Kidney glomerular epithelial cell (primary cell): ENCODE results near the gene CHN2.
A peak's percentile ranks its signal among the peaks of the same experiment; 100 is the strongest.

Experiments
- DNase-seq: peaks from one replicate; lab custom pipeline; 2025; lab: John Stamatoyannopoulos, UW

CHN2 gene

GRCh38 chr7:29228289-29229011 is 33.9 kb downstream of the CHN2 start:
- DNase-seq = no peak

GRCh38 chr7:29229066-29229465 is 34.5 kb downstream of the CHN2 start:
- DNase-seq = no peak

- no peak for DNase-seq
These were observed 35.4 kb downstream of the CHN2 start for GRCh38 chr7:29229946-29230345.

- DNase-seq = no peak
These were observed 36.3 kb downstream of the CHN2 start for GRCh38 chr7:29230871-29231345.

GRCh38 chr7:29231671-29232232 is 37.2 kb downstream of the CHN2 start:
- DNase-seq = no peak

- DNase-seq = no peak
These were observed 39.9 kb downstream of the CHN2 start for GRCh38 chr7:29234438-29234837.

- no peak for DNase-seq
These were observed 41.6 kb downstream of the CHN2 start for GRCh38 chr7:29236071-29236580.

- no peak for DNase-seq
These were observed 42.1 kb downstream of the CHN2 start for GRCh38 chr7:29236649-29237048.

- DNase-seq = no peak
These were observed 42.9 kb downstream of the CHN2 start for GRCh38 chr7:29237489-29237888.

- DNase-seq = no peak
These were observed 45.1 kb downstream of the CHN2 start for GRCh38 chr7:29239638-29240037.

- DNase-seq = no peak
These were observed 47.7 kb downstream of the CHN2 start for GRCh38 chr7:29242265-29242664.

- no peak for DNase-seq
These were observed 49.5 kb downstream of the CHN2 start for GRCh38 chr7:29243910-29244655.

GRCh38 chr7:29247224-29247962 is 52.8 kb downstream of the CHN2 start:
- no peak for DNase-seq

GRCh38 chr7:29247963-29248236 is 53.3 kb downstream of the CHN2 start:
- DNase-seq = no peak

- no peak for DNase-seq
These were observed 54.3 kb downstream of the CHN2 start for GRCh38 chr7:29248713-29249382.

GRCh38 chr7:29249383-29249750 is 54.8 kb downstream of the CHN2 start:
- no peak for DNase-seq

- DNase-seq = no peak
These were observed 55.3 kb downstream of the CHN2 start for GRCh38 chr7:29249860-29250259.

GRCh38 chr7:29253225-29253624 is 58.6 kb downstream of the CHN2 start:
- DNase-seq = no peak

- no peak for DNase-seq
These were observed 60.0 kb downstream of the CHN2 start for GRCh38 chr7:29254591-29254990.

- DNase-seq = peak; percentile 14
These were observed 60.8 kb downstream of the CHN2 start for GRCh38 chr7:29255199-29255878.
